HEK293T (cell line): ENCODE results near the gene CELF4.

Experiments
- CTBP1 ChIP-seq: fragments of 450-650 bp; IDR thresholded peaks from 2 replicates; pipeline ENCODE4 v1.6.1; 2016; ENCODE audit warnings: borderline replicate concordance
- ELF4 ChIP-seq: fragments of 450-650 bp; IDR thresholded peaks from 2 replicates; pipeline ENCODE4 v1.6.1; 2017; ENCODE audit warnings: antibody characterized with exemption
- FOXA1 ChIP-seq: fragments of 450-650 bp; IDR thresholded peaks from 2 replicates; pipeline ENCODE4 v1.6.1; 2016; ENCODE audit warnings: mild to moderate bottlenecking
- FOXM1 ChIP-seq: fragments of 450-650 bp; IDR thresholded peaks from 2 replicates; pipeline ENCODE4 v1.6.1; 2017; ENCODE audit warnings: mild to moderate bottlenecking, borderline replicate concordance
- LEF1 ChIP-seq: fragments of 450-650 bp; IDR thresholded peaks from 2 replicates; pipeline ENCODE4 v1.6.1; 2017; ENCODE audit warnings: mild to moderate bottlenecking, borderline replicate concordance
- NFRKB ChIP-seq: fragments of 450-650 bp; IDR thresholded peaks from 2 replicates; pipeline ENCODE4 v1.6.1; 2016; ENCODE audit warnings: mild to moderate bottlenecking, moderate library complexity
- SUZ12 ChIP-seq: fragments of 450-650 bp; IDR thresholded peaks from 2 replicates; pipeline ENCODE4 v1.6.1; 2016; ENCODE audit warnings: mild to moderate bottlenecking
- ZNF384 ChIP-seq: fragments of 450-650 bp; IDR thresholded peaks from 2 replicates; pipeline ENCODE4 v1.6.1; 2016

DNA sequence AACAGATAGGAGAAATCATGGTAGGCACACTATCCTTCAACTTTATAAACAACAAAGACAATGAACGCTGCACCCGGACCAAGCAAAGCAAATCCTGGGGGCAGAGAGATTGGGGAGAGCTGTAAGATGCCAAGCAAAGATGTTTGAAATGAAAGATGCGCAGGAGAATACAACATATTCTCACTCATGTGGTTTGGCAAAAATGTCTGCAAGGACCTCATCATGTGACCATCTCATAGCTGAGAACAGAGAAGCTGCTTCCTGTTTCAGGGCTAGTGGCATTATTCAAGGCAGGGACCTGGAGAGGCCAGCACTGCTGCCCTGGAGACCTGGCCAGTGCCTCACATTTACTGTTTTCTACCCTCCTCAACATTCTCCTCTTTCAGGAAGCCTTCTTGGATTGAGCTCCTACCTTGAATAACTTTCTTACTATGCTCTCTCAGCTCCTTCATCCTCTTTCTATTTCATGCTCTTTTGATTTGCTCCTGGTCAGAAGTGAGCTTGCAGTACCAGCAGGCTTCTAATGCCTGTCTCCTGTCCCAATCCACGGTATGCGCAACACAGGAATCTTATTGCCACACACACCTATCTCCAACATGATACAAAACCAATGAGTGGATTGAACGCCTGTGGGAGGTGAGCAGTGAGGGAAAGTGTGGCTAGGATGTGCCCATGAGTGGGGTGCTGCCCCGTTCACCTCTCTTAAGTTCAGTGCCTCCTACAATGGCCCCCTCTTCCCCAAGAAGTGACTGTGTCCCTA lies 133.0 kb downstream of the CELF4 start:
- TF ChIP-seq LEF1 (no peak), SUZ12 (no peak), CTBP1 (no peak), FOXM1 (no peak), ELF4 (no peak), ZNF384 (no peak), NFRKB (no peak), FOXA1 (no peak)
